A549 (cell line): ENCODE data around the gene NEUROD4.

Experiments
- CEBPB ChIP-seq, 2 experiments: fragments of >200 bp in 1 of 2; sonication (Bioruptor Twin) in 1 of 2; formaldehyde crosslinking in 1 of 2; IDR thresholded peaks; 2 replicates each; pipeline ENCODE4 v1.6.1; 2012 to 2016
- CHD2 ChIP-seq: fragments of 150-350 bp; IDR thresholded peaks from 2 replicates; pipeline ENCODE4 v1.6.1; 2014; ENCODE audit warnings: low read length; ENCODE audit not compliant: partially characterized antibody
- EP300 ChIP-seq, 2 experiments: fragments of >200 bp; sonication (Bioruptor Twin); formaldehyde crosslinking; IDR thresholded peaks; 2 replicates in 1 of 2; 3 replicates in 1 of 2; pipeline ENCODE4 v1.6.1; 2016 to 2017
- ESRRA ChIP-seq: fragments of 150-350 bp; IDR thresholded peaks from 2 replicates; pipeline ENCODE4 v1.6.1; 2014; ENCODE audit warnings: mild to moderate bottlenecking, low read length, borderline replicate concordance
- HDAC2 ChIP-seq: fragments of 200-600 bp; sonication (generic); IDR thresholded peaks from 2 replicates; pipeline ENCODE4 v1.6.1; 2016
- NPAS2 ChIP-seq: fragments of 250-450 bp; sonication (Bioruptor Pico); IDR thresholded peaks from 2 replicates; pipeline ENCODE4 v1.8.0; 2022; ENCODE audit warnings: mild to moderate bottlenecking, moderate library complexity, borderline replicate concordance
- POLR2A ChIP-seq: IDR thresholded peaks from 2 replicates; pipeline ENCODE4 v1.6.1; 2012; ENCODE audit warnings: mild to moderate bottlenecking, low read length
- RAD21 ChIP-seq, 2 experiments: fragments of >200 bp in 1 of 2; sonication (Bioruptor Twin) in 1 of 2; formaldehyde crosslinking in 1 of 2; IDR thresholded peaks in 1 of 2; conservative IDR thresholded peaks in 1 of 2; 2 replicates in 1 of 2; 3 replicates in 1 of 2; pipeline ENCODE4 v1.6.1; 2012 to 2018; ENCODE audit warnings: inconsistent platforms in 1 of 2
- RFX5 ChIP-seq: fragments of 450-650 bp; IDR thresholded peaks from 2 replicates; pipeline ENCODE4 v1.7.1; 2014; ENCODE audit warnings: antibody characterized with exemption, mild to moderate bottlenecking, moderate library complexity
- TF ChIP-seq, protein P1 (sequence below): fragments of >200 bp; sonication (Bioruptor Twin); formaldehyde crosslinking; IDR thresholded peaks from 3 replicates; pipeline ENCODE4 v1.5.1; 2016

DNA sequence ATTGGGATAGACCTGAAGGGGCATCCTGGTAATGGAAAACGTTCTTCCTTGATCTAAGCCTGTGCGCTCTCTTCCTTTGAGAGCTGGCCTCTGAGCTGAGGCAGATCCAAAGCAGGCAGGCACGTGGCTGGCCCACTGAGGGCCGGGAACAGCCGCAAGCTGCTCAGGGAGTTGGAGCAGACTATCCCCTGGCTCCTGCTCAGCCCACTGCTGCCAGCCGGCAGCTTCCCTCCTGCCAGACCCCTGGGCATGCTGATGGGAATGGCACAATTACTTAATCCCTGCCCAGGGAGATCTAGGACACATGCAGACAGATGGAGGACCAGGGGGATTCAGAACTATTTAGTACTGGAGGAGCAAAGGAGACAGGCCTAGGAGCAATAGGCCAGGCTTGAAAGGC is 14.4 kb downstream of the NEUROD4 start:
- TF ChIP-seq, protein P1, sequence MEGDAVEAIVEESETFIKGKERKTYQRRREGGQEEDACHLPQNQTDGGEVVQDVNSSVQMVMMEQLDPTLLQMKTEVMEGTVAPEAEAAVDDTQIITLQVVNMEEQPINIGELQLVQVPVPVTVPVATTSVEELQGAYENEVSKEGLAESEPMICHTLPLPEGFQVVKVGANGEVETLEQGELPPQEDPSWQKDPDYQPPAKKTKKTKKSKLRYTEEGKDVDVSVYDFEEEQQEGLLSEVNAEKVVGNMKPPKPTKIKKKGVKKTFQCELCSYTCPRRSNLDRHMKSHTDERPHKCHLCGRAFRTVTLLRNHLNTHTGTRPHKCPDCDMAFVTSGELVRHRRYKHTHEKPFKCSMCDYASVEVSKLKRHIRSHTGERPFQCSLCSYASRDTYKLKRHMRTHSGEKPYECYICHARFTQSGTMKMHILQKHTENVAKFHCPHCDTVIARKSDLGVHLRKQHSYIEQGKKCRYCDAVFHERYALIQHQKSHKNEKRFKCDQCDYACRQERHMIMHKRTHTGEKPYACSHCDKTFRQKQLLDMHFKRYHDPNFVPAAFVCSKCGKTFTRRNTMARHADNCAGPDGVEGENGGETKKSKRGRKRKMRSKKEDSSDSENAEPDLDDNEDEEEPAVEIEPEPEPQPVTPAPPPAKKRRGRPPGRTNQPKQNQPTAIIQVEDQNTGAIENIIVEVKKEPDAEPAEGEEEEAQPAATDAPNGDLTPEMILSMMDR = no peak
- TF ChIP-seq CEBPB (IDR thresholded peaks at IDR 0.05) = no peak
- no peak for TF ChIP-seq CHD2
- TF ChIP-seq RAD21 (conservative IDR thresholded peaks at IDR 0.05 in 1 of 2, IDR thresholded peaks at IDR 0.05 in 1 of 2) = no peak
- TF ChIP-seq HDAC2 = no peak
- TF ChIP-seq ESRRA = no peak
- TF ChIP-seq RFX5 = no peak
- no peak for TF ChIP-seq EP300 (IDR thresholded peaks at IDR 0.05)
- no peak for TF ChIP-seq POLR2A
- no peak for TF ChIP-seq NPAS2 (CRISPR knock-in tag)
